Stimulated activated effector memory CD8-positive, alpha-beta T cell treated with anti-CD3 and anti-CD28 coated beads, Interleukin-12 subunit alpha, Interleukin-12 subunit beta, amount 100 ng/mL, for 72 hours (primary cell): ENCODE measurements around the gene PRSS8.
"Not testable (repeated sequence)": the region's sequence is repeated elsewhere in the genome, so short reads cannot be mapped to it uniquely, and the experiment has no call there.

Experiments used
- ATAC-seq: fragments of 150-1000 bp; cut with Tn5 transposase; 2 replicates; pipeline ENCODE4 v1.10.0; 2021
- DNase-seq, 2 donors: peaks; one replicate each; pipeline ENCODE4 v3.0.0; 2021 to 2022; ENCODE audit warnings: low spot score in 2 of 2
- H3K27ac Mint-ChIP-seq: one replicate; pipeline ENCODE4 v1.8.0; 2022; ENCODE audit warnings: mild to moderate bottlenecking, mixed read lengths
- H3K36me3 Mint-ChIP-seq: one replicate; pipeline ENCODE4 v1.8.0; 2022; ENCODE audit warnings: mild to moderate bottlenecking, mixed read lengths
- H3K4me1 Mint-ChIP-seq: one replicate; pipeline ENCODE4 v1.8.0; 2022; ENCODE audit warnings: mixed read lengths
- H3K4me3 Mint-ChIP-seq: one replicate; pipeline ENCODE4 v1.8.0; 2022; ENCODE audit warnings: mild to moderate bottlenecking, mixed read lengths
- H3K9me3 Mint-ChIP-seq: one replicate; pipeline ENCODE4 v1.8.0; 2022; ENCODE audit warnings: mixed read lengths

Gene PRSS8

GRCh38 chr16:31149894-31150890 lies 14.7 kb upstream of the PRSS8 start, which contains the start of gene PRSS36:
Gene PRSS36, minus strand, starts transcription at chr16:31150066. Its CDS starts 31 bp downstream, at chr16:31150035.
- Mint-ChIP-seq H3K27ac (no peak within 1 kb of the TSS), H3K36me3 (no peaks in the 10 kb centered on the region), H3K4me1 (no peaks in the 10 kb centered on the region), H3K9me3 (no peaks in the 10 kb centered on the region), H3K4me3 (no peak within 1 kb of the TSS)
- no peak for DNase-seq
- no peak for ATAC-seq

GRCh38 chr16:31149332-31149731 lies 13.8 kb upstream of the PRSS8 start:
- Mint-ChIP-seq H3K36me3 (no peaks in the 10 kb centered on the region), H3K4me3 (no peak overlapping the region), H3K4me1 (no peaks in the 10 kb centered on the region), H3K9me3 (no peaks in the 10 kb centered on the region), H3K27ac (no peak overlapping the region)
- no peak for DNase-seq
- ATAC-seq, result no peak

- Mint-ChIP-seq H3K36me3 (no peaks in the 10 kb centered on the region), H3K4me3 (no peak overlapping the region), H3K4me1 (peaks cover 2% of the 10 kb centered on the region), H3K9me3 (no peaks in the 10 kb centered on the region), H3K27ac (no peak overlapping the region)
- ATAC-seq (no peak), DNase-seq (no peak)
Observed at GRCh38 chr16:31148896-31149295, 13.4 kb upstream of the PRSS8 start.

- Mint-ChIP-seq H3K4me3 (no peak overlapping the region), H3K36me3 (no peaks in the 10 kb centered on the region), H3K4me1 (peaks cover 8% of the 10 kb centered on the region), H3K9me3 (no peaks in the 10 kb centered on the region), H3K27ac (no peak overlapping the region)
- ATAC-seq (no peak), DNase-seq (no peak)
Observed at GRCh38 chr16:31148281-31148728, 12.8 kb upstream of the PRSS8 start.

- peaks cover 8% of the 10 kb centered on the region for H3K4me1 Mint-ChIP-seq
- DNase-seq, result no peak
- H3K9me3 Mint-ChIP-seq, result no peaks in the 10 kb centered on the region
- H3K4me3 Mint-ChIP-seq, result no peak overlapping the region
- no peaks in the 10 kb centered on the region for H3K36me3 Mint-ChIP-seq
- no peak overlapping the region for H3K27ac Mint-ChIP-seq
- no peak for ATAC-seq
Observed at GRCh38 chr16:31147574-31147973, 12.0 kb upstream of the PRSS8 start.

GRCh38 chr16:31145398-31145990 lies 10.0 kb upstream of the PRSS8 start:
- no peaks in the 10 kb centered on the region for H3K36me3 Mint-ChIP-seq
- H3K27ac Mint-ChIP-seq, result no peak overlapping the region
- H3K4me1 Mint-ChIP-seq, result peaks cover 13% of the 10 kb centered on the region
- ATAC-seq (no peak), DNase-seq (no peak)
- H3K9me3 Mint-ChIP-seq, result no peaks in the 10 kb centered on the region
- H3K4me3 Mint-ChIP-seq, result no peak overlapping the region

- H3K9me3 Mint-ChIP-seq, DNase-seq, ATAC-seq, H3K36me3 Mint-ChIP-seq: not testable (repeated sequence)
- Mint-ChIP-seq H3K27ac (peak overlapping the region; percentile 43), H3K4me1 (peaks cover 13% of the 10 kb centered on the region), H3K4me3 (peak overlapping the region; percentile 58)
Observed at GRCh38 chr16:31144418-31144817, 8.9 kb upstream of the PRSS8 start.

- H3K9me3 Mint-ChIP-seq, result no peaks in the 10 kb centered on the region
- ATAC-seq (no peak), DNase-seq (no peak)
- H3K4me1 Mint-ChIP-seq, result peaks cover 13% of the 10 kb centered on the region
- H3K36me3 Mint-ChIP-seq, result no peaks in the 10 kb centered on the region
- H3K4me3 Mint-ChIP-seq, result peak overlapping the region; percentile 58
- H3K27ac Mint-ChIP-seq, result peak overlapping the region; percentile 43
Observed at GRCh38 chr16:31143694-31144148, 8.2 kb upstream of the PRSS8 start.

GRCh38 chr16:31143011-31143693 lies 7.6 kb upstream of the PRSS8 start:
- H3K9me3 Mint-ChIP-seq, result no peaks in the 10 kb centered on the region

GRCh38 chr16:31142109-31143010 lies 6.8 kb upstream of the PRSS8 start:
- H3K27ac Mint-ChIP-seq, result peak overlapping the region; percentile 87

More at GRCh38 chr16:31143011-31143693, 7.6 kb upstream of the PRSS8 start:
- Mint-ChIP-seq H3K4me3 (peak overlapping the region; percentile 58), H3K4me1 (peaks cover 13% of the 10 kb centered on the region), H3K27ac (no peak overlapping the region), H3K36me3 (no peaks in the 10 kb centered on the region)
- ATAC-seq (no peak), DNase-seq (no peak)

GRCh38 chr16:31141489-31142108 lies 6.1 kb upstream of the PRSS8 start:
- peak overlapping the region; percentile 87 for H3K27ac Mint-ChIP-seq
- no peaks in the 10 kb centered on the region for H3K36me3 Mint-ChIP-seq
- H3K9me3 Mint-ChIP-seq, result no peaks in the 10 kb centered on the region
- peaks cover 13% of the 10 kb centered on the region for H3K4me1 Mint-ChIP-seq
- DNase-seq (peak in 1 of 2 donors; percentile 65), ATAC-seq (no peak)
- H3K4me3 Mint-ChIP-seq, result peak overlapping the region; percentile 58

More at GRCh38 chr16:31142109-31143010, 6.8 kb upstream of the PRSS8 start:
- Mint-ChIP-seq H3K4me1 (peaks cover 13% of the 10 kb centered on the region), H3K9me3 (no peaks in the 10 kb centered on the region), H3K36me3 (no peaks in the 10 kb centered on the region), H3K4me3 (peak overlapping the region; percentile 58)
- DNase-seq (peak; percentile 91 to 100), ATAC-seq (peak; percentile 90)

- not testable (repeated sequence) for H3K36me3 Mint-ChIP-seq, H3K4me3 Mint-ChIP-seq, ATAC-seq, H3K9me3 Mint-ChIP-seq, H3K27ac Mint-ChIP-seq, DNase-seq
- peaks cover 13% of the 10 kb centered on the region for H3K4me1 Mint-ChIP-seq
Observed at GRCh38 chr16:31141071-31141469, 5.5 kb upstream of the PRSS8 start.

GRCh38 chr16:31138621-31139578 lies 3.4 kb upstream of the PRSS8 start:
- Mint-ChIP-seq H3K9me3 (no peaks in the 10 kb centered on the region), H3K4me1 (peaks cover 11% of the 10 kb centered on the region), H3K27ac (peak overlapping the region; percentile 18), H3K4me3 (no peak overlapping the region), H3K36me3 (no peaks in the 10 kb centered on the region)
- ATAC-seq (no peak), DNase-seq (no peak)
